Measurements from ENCODE around the gene PDE7B. TPM values are rescaled to one million over a fixed set of nuclear protein-coding genes. Genes with fewer than 3 reads are reported as not detected.

PDE7B gene
- total and polyA plus RNA-seq, 9 of the 15 experiments (the other 6 are each of a cell fraction or from before 2014, with no cell fraction given) = 0.01 TPM; not detected in 8

DNA sequence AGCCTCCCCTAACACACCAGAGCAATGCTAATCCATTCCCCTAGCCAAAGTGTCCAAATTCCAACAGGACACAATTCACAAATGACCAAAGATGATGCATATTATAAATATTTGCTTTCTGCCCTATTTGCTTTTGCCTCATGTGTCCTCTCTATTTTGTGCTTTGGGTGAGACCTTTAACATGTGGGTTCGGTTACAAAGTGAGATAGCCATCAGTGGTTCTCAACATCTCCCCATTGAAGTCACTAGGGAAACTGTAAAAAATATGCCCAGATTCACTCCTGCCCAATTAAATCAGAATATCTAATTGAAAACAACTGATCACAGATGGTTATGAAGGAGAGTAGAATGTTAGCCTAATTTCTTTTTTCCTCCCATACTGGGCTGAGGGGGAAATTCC lies 239.4 kb downstream of the PDE7B start:
- Histone ChIP-seq H3K36me3 (ENCODE audit: control insufficient read depth, insufficient read depth, low read length) (no peaks in the 10 kb centered on the region), H3K79me2 (ENCODE audit: control insufficient read depth, insufficient read depth, low read length) (no peaks in the 10 kb centered on the region), H3K9me1 (ENCODE audit: control insufficient read depth, insufficient read depth, low read length) (no peaks in the 10 kb centered on the region), H3K9me3 (replicated peaks; ENCODE audit: control insufficient read depth, insufficient read depth, low read depth, low read length) (no peaks in the 10 kb centered on the region), H3K9ac (ENCODE audit: insufficient read depth in 1 of 2, low read depth in 2 of 2, low read length in 2 of 2) (no peak overlapping the region), H2AFZ (ENCODE audit: low read depth, low read length) (no peak overlapping the region), H3K27me3 (ENCODE audit: control insufficient read depth in 2 of 2, insufficient read depth in 2 of 2, low read length in 2 of 2) (peaks cover 2 to 4% of the 10 kb centered on the region in 2 experiments; a peak in 3 of 5 replicates), H3K4me2 (ENCODE audit: insufficient read depth, low read length) (no peak overlapping the region), H3K4me3 (no peak overlapping the region), H3K4me1 (replicated peaks in 1 of 2; ENCODE audit: control insufficient read depth in 2 of 2, insufficient read depth in 2 of 2, low read length in 2 of 2) (no peaks in the 10 kb centered on the region), H3K27ac (ENCODE audit: extremely low read depth, low read depth, low read length) (no peak overlapping the region), H4K20me1 (replicated peaks; ENCODE audit: control insufficient read depth, insufficient read depth, low read length) (no peaks in the 10 kb centered on the region)
- FAIRE-seq = no peak
- ChIA-PET POLR2A (interaction anchor here (0.7 kb wide), 1 partner anchor 136 kb away, joined by 3 read pairs; no protein-coding TSS in a partner anchor), CTCF (ENCODE audit: low intra/inter-chr PET ratio) (no interaction called here)
- WGBS (ENCODE audit: insufficient coverage, low coverage, missing lambda C conversion rate) = 0% methylated on average over 1 of the region's 1 CpG
- no peak for ATAC-seq
- TF ChIP-seq MCM5 (IDR thresholded peaks at IDR 0.05; ENCODE audit: low read depth) = no peak
- no peak for TF ChIP-seq ZNF184 (CRISPR knock-in tag; IDR thresholded peaks at IDR 0.05)
- TF ChIP-seq, protein P1, sequence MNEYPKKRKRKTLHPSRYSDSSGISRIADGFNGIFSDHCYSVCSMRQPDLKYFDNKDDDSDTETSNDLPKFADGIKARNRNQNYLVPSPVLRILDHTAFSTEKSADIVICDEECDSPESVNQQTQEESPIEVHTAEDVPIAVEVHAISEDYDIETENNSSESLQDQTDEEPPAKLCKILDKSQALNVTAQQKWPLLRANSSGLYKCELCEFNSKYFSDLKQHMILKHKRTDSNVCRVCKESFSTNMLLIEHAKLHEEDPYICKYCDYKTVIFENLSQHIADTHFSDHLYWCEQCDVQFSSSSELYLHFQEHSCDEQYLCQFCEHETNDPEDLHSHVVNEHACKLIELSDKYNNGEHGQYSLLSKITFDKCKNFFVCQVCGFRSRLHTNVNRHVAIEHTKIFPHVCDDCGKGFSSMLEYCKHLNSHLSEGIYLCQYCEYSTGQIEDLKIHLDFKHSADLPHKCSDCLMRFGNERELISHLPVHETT (CRISPR knock-in tag; conservative IDR thresholded peaks at IDR 0.05 in 1 of 2, IDR thresholded peaks at IDR 0.05 in 1 of 2) = no peak
- TF ChIP-seq POLR2A (conservative IDR thresholded peaks at IDR 0.05) = no peak
- TF ChIP-seq FOXJ3 (CRISPR knock-in tag; IDR thresholded peaks at IDR 0.05) = no peak
- TF ChIP-seq ELF4 (CRISPR knock-in tag; IDR thresholded peaks at IDR 0.05) = no peak
- TF ChIP-seq, protein P2, sequence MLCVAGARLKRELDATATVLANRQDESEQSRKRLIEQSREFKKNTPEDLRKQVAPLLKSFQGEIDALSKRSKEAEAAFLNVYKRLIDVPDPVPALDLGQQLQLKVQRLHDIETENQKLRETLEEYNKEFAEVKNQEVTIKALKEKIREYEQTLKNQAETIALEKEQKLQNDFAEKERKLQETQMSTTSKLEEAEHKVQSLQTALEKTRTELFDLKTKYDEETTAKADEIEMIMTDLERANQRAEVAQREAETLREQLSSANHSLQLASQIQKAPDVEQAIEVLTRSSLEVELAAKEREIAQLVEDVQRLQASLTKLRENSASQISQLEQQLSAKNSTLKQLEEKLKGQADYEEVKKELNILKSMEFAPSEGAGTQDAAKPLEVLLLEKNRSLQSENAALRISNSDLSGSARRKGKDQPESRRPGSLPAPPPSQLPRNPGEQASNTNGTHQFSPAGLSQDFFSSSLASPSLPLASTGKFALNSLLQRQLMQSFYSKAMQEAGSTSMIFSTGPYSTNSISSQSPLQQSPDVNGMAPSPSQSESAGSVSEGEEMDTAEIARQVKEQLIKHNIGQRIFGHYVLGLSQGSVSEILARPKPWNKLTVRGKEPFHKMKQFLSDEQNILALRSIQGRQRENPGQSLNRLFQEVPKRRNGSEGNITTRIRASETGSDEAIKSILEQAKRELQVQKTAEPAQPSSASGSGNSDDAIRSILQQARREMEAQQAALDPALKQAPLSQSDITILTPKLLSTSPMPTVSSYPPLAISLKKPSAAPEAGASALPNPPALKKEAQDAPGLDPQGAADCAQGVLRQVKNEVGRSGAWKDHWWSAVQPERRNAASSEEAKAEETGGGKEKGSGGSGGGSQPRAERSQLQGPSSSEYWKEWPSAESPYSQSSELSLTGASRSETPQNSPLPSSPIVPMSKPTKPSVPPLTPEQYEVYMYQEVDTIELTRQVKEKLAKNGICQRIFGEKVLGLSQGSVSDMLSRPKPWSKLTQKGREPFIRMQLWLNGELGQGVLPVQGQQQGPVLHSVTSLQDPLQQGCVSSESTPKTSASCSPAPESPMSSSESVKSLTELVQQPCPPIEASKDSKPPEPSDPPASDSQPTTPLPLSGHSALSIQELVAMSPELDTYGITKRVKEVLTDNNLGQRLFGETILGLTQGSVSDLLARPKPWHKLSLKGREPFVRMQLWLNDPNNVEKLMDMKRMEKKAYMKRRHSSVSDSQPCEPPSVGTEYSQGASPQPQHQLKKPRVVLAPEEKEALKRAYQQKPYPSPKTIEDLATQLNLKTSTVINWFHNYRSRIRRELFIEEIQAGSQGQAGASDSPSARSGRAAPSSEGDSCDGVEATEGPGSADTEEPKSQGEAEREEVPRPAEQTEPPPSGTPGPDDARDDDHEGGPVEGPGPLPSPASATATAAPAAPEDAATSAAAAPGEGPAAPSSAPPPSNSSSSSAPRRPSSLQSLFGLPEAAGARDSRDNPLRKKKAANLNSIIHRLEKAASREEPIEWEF (CRISPR knock-in tag; IDR thresholded peaks at IDR 0.05) = no peak
- TF ChIP-seq, protein P3, sequence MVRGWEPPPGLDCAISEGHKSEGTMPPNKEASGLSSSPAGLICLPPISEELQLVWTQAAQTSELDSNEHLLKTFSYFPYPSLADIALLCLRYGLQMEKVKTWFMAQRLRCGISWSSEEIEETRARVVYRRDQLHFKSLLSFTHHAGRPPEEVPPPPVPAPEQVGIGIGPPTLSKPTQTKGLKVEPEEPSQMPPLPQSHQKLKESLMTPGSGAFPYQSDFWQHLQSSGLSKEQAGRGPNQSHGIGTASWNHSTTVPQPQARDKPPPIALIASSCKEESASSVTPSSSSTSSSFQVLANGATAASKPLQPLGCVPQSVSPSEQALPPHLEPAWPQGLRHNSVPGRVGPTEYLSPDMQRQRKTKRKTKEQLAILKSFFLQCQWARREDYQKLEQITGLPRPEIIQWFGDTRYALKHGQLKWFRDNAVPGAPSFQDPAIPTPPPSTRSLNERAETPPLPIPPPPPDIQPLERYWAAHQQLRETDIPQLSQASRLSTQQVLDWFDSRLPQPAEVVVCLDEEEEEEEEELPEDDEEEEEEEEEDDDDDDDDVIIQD (CRISPR knock-in tag; IDR thresholded peaks at IDR 0.05) = no peak
- TF ChIP-seq ZNF780A (CRISPR knock-in tag; IDR thresholded peaks at IDR 0.05) = no peak
- no peak for TF ChIP-seq MCM7 (IDR thresholded peaks at IDR 0.05)
- TF ChIP-seq GTF2E2 (tag; IDR thresholded peaks at IDR 0.05) = no peak
- no peak for TF ChIP-seq SMARCC2 (IDR thresholded peaks at IDR 0.05; ENCODE audit: low read depth)
- TF ChIP-seq RAD21 (CRISPR knock-in tag; conservative IDR thresholded peaks at IDR 0.05 in 1 of 2, IDR thresholded peaks at IDR 0.05 in 1 of 2) = no peak
- intact Hi-C loops (cut with micrococcal nuclease) = no loop called here
- no peak for DNase-seq (ENCODE audit: extremely low read depth in 1 of 4, low spot score in 3 of 4)
- no TSS peak for BruUV-seq (replicated peaks)
- in situ Hi-C loops (cut with MboI) = no loop called here
